NCI-H345 (cell line): Measurements from ENCODE around the gene NPHP4.

Source experiments
- DNase-seq: peaks from one replicate; lab custom pipeline; 2025; lab: John Stamatoyannopoulos, UW

NPHP4 gene

DNA sequence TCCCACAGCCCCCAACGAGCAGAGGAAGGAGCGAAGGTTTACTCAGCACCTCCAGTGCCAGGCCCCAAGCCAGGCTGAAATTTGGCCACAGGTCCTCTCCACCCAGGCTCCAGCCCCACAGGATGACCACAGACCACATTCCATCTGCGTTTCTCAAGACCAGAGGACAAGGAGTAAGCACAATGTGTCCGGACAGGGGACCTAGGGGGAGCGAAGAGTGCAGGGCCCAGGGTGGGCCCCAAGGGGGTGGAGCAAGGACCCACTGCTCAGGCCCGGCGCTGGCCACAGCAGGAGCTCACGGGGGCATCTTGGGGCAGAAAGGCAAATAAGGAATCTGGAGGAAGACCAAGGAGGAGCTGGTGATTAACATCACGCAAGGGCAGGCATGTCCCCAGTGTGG, 100.5 kb downstream of the NPHP4 start:
- DNase-seq: no peak

DNA sequence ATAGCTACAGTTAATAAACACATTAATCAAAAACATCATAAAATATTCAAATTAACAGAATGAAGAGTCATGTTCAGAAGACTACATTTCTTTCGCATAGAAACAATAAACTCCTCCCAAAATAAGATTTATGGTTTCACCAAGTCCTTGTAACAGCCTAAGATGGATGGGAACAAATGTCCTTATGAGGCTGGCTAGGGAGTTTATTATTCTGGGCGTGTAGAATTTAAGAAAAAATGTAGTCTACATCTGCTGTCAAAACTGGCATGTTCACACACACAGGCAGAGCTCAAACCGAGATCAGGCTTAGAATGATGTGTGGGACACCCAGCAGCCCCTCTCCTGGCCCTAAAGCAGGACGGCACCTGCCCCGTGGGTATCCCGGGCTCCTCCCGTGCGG, 101.1 kb downstream of the NPHP4 start:
- no peak for DNase-seq

DNA sequence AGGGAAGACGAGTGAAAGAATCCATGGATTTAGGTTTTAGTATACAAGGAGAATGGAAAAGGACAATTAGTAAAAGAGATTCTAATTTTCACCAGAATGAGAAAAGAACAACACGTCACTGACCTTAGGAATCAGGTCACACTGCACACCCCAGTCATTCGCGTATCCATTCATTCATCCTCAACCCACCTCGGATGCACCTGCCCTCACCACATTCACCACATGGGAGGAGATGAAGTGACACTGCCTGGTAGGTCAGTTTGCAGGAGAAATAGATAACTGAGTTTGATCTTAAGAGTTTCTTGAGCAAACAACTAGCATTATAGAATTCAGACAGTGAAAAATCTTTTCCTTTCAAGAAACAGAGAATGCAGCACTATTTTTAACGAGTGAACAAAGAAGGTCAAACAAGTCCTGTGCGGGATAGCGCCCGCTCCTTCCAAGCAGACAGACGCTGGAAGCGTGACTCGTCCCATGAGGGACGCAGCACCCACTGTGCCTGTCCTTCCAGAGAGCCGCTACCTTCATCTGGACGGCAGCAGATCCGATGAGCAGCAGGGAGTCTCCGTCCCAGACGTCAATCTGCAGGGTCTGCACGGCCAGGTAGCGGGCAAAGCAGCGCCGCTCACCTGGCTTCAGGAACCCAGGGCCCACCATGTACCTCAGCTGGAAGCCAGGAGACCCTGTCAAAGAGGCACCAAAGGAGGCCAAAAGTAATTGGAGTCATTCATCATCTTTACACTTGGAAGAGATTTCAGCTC, 101.7 kb downstream of the NPHP4 start:
- DNase-seq: no peak

DNA sequence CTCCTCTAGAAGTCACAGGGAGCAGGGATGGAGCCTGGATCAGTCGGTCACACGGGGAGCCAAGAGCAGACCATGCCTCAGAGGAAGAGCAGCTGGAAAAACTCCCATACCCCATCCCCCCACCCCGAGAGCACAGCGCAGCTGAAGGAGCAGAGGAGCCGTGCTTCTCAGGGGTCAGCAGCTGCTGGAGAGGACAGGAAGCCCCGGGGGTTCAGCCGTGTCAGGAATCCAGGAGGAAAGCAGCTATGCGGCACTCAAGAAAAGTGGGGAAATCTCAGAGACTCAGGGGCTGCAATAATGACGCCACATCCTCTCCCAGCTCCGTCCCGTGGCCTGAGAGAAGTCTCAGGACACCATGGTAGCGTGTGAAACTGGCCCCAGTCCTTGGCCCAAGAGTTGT, 102.3 kb downstream of the NPHP4 start:
- DNase-seq: no peak

DNA sequence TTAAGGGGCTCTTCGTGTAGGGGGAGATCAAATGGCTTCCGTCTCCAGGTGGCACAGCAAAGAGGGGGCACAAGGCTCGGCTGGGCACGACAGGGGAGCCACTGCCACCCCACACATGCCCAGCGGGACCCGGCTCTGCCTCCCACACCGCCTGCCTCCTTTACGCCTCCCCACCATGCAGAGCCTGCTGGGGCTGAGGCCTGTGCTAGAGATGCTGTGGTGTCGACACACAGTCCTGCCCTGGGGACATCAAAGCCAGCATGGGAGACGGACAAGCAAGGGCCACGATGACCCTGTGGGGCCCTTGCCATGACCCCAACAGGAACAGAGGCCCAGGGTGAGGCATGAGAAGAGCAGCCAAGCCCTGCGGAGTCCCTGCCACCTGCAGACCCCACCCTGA, 102.8 kb downstream of the NPHP4 start:
- DNase-seq: no peak

DNA sequence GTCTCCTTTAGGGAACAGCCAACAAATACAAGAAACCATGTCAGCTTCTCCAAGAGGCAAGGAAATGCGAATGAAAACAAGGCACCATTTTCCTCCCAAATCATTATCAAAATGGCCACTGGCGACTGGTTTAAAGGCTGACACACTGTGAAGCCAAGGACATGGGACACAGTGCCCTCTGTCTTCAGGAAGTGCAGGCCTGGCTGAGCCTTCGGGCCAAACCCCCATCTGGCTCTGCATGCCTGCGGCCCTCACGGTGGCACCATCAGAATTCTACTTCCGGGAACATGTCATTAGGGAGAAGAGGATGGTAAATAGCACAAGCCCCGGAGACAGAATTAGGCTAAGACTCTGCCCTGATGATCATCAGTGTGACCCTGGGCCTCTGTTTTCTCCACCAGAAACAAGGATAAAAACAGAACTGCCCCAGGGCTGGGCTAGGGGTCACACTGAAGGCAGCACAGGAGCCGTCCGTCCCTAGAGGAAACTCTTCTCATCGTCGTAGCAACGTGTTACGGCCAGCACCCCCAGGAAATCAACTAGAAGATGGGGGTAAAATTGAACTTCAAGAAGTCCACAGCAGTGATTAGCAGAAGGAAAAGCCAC, 103.5 kb downstream of the NPHP4 start:
- no peak for DNase-seq

DNA sequence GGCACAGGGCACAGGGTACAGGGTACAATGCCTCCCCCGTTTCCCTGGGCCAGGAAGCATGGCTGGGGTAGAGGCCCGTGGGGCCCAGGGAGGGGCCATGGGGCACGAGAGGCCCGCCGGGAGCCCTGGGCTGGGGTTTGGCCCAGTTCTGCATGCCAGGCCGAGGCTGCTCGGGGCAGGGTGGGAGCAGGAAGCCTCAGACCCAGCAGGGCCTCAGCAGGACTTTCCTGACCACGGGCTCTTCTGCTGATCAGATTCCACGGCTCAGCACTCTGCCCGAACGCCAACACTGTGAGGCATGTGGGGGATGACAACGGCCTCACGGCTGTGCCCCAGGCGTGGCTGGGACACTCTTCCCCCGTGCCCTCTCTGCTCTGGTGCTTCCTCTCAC, 104.3 kb downstream of the NPHP4 start:
- DNase-seq: no peak

DNA sequence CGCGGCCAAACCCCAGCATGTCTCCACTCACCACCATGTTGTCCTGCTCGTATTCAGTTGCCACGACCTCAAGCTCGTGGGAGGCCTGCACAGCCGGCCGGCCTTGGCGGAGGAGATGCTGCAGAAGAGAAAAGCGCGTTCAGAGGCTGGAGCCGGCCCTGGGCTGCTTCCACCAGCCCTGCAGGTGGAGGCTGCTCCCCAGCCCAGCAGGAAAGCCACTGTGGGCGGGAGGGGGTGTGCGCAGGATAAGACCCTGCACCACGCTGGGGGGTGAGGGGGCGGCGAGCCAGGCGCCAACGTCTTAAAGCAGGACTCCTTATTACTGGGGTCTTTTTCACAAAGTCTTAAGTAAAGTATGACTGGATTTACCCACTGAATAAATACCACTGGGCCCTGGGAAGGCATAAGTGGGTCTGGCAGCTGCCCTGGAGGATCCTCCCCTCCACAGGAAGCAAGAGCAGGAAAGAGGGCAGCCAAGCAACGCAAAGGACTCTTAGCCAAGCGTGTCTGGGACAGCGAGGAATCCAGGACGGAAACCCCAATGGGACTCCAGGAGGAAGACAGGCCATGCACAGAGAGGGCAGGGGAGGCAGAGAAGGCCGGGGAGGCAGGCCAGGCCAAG, 104.8 kb downstream of the NPHP4 start:
- DNase-seq: no peak

DNA sequence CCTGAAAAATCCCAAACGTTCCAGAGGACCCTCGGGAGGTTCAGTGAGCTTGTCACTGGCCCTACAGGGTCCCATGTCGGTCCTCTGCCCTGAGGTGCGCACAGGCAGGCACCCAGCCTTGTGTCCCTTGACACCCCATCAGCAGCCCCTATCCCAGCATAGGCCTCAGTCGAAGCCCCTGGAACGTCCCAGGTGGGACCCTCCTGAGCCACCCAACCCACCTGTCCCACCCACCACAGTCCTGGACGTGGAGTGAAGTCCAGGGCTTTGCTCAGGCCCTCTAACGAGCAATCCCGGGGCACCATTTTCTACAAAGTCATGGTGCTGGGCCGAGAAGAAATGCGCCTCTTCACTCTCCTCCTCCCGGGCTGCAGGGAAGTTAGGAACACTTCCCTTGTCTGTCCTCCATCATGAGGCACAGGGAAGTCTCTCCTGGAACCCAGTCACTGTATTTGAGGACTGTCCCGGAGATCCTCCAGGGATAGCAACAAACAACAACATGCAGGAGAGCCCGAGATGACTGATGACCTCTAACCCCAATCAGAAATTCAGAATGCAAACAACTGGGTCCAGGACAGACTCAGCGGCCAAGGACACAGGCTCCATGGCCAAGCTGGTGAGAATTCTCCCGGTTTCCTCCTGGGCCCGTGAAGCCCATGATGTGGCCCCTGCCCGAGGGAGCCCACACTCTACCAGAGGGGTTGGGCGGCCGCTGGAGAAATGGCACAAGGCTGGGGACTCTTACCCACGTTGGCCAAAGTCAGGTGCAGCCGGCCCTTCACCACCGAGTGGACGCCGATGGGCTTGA, 105.5 kb downstream of the NPHP4 start:
- no peak for DNase-seq

DNA sequence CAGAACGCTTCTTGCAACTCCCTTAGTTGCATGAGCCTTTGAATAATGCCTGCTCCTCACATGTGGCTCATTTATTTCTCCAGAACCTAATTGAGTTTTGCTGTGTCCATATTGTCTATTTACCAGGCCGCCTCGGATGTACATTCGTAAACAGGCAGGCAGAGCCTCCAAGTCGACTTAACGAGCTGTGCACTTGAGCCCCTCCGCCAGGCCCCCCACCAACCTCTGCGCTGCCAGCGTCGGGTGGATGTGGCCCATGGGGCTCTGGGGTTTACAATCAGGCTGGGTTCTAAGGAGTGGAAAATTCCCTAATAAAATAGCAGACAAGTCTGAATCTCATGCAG, 106.1 kb downstream of the NPHP4 start:
- DNase-seq: no peak

DNA sequence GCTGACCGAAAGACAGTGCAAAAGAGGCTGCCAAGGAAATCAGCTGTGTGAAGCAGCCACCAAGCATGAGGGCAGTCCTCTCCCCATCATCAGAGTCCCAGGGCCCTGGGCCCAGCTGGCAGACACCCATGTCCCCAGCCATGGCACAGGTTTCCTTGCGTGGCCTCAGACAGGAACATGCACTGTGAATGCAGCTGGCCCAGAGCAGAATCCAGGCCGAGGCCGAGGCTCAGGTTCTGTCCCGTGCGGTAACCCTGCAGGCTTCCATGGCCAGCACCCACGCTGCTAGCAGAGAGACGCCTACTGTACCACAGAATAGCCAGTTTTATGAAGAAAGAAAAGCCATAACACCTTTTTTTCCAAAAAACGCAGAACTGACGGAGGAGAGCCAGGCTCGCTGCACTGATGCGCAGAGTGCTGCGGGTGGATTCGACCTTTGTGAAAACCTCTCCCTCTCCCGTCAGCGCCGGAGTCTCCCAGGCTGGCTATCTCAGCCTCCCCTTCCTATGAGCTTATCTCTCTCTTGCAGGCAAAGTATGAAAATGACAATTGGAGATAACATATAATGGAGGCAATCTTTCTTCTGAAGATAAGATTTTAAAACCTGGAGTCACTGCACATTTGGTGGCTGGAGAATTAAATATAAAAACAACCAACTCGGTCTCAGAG, 106.6 kb downstream of the NPHP4 start:
- DNase-seq: no peak

DNA sequence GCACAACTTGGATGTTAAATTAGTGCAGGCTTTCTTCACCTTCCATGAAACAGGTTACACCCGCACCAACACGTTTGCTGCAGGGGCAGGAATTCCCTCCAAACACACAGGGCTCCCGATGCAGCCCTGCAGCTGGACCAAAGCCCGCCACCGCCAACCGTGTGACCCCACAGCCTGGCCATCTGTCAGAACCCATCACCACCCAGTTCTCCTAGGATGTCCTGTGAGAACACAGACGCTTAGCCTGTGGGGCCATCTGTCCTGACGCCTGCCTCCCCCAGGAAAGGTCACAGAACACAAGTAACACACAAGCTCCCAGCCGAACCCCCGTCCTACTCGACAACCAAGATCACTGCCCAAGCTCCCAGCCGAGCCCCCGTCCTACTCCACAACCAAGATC, 108.1 kb downstream of the NPHP4 start:
- no peak for DNase-seq

DNA sequence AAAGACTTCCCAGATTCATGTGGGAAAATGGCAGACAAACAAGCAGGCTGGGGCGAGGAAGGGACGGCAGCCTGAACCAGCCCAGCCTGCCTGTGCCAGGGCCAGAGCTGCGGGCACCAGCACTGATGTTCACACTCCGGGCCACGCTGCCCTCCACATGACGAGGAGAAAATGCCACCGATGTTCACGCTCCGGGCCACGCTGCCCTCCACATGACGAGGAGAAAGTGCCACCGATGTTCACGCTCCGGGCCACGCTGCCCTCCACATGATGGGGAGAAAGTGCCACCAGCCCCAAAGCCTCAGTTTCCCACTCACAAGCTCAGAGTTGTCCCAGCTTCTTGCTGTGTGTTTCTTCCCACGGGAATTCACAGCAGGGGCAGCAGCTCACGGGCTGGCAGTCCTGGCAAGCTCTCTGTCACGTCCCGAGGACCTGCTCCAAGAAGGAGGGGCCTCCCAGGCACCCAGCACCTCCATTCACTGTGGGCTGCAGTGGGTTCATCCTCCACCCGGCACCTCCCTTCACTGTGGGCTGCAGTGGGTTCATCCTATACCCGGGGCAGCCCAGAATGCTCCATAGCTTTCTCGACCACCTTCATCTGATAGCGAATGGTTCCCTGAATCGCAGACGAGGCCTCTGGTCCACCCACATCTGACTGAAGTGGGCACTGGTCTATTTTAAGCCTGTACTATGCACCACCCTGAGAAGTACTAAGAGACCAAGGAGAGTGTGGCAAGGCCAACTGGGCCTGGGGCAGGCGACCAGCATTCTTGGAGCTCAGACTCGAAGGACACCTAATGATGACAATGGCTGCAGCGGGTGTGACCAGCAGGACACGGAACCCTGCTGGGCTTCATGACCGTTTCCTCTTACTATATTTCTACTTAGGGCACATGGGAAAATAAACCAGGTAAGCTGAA, 108.8 kb downstream of the NPHP4 start:
- DNase-seq: no peak

DNA sequence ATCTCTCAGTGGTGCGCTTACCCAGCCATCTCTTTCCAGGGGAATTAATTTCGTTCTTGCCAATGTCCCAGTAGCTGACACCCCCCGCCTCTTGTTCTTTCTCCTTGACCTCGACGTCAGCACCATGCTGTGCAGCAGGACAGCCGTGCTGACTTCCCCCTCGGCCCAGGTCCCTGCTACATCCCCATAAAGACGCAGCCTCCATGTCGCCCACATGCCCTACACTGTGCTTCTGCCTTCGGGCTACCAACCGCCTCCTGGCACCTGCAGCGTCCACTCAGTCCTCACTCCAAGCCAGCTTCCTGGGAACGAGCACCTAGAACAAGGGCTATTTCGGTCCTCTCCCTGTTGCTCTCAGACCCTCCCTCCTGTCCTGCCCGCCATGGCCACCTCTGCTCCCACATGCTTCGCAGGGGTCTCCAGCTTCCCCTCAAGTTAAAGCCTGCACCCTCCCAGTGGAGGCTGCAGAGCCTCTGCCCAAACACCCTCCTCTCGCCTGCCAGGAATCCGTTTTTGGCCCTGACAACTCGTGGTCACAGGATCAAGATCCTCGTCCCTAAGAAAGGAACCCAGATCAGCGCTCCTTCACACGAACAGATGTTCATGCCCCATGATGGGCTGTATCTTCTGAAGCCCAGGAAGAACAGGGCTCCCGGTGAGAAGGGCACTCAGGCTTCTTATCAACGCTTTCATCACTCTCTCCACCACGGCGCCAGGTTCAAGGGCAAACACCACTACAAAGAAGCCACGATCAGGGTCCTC, 109.7 kb downstream of the NPHP4 start:
- DNase-seq: no peak

DNA sequence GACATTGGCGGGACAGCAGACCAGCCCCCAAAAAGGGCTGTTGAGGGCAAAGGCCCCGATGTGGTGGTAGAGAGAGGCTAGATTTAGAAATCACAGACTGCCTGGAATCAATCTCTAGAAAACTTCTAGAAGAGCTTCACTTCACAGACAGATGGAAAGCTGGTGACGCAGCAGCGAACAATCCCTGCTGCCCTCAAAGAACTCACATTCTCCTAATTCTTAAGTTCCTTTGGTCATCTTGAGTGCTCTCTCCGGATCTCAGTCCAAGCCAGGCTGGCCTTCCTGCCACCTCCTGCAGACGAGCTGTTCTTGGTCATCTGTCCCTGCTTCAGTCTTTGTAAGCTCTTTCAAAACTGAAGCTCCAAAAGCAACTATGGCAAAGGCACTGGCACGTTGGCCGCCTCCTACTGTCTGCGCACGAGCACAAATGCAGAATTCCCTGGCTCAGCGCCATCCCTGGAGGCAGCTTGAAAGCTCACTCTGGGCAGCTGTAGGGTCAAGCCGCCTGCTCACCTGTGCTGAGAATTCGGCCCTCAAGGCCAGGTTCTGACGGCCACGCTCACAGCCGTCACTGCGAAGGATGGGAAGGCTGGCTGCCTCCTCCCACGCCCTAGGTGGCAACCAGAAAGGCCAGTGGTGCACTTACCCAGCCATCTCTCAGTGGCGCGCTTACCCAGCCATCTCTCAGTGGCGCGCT, 110.6 kb downstream of the NPHP4 start:
- DNase-seq: no peak

DNA sequence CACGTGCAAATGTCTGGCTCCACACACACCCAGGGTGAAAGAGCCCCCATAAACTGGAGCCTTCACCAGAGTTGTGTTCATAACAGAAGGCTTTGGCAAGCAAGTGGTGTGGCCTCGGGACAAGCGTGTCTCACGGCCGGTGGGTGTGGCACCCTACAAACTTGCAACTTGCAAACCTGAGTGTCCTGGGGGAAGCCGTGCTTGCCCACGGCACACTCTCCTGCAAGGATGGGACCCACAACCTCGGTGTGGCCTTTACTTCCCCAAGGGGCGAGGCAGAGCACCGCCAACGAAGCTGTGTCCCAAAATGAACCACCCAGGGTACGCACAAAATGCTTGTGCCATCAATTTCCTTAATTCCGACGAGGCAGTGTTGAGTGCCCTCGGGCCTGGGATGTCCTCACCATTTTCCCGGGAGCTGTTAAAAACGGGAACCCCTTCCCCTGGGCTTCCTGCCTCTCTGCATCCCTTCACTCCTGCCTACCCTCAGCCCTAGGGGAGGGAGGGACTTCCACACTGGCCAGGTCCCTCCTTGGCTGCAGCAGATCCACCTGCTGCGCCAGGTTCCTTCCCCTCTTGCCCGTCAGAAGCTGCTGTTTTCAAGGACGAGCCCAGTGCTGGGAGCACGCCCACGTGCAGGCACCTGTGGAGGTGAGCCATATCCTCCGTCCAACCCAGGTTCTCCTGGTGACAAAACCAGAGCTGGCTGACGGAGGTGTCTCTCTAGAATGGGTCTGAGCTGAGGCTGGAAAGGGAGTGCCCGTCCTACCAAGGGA, 111.4 kb downstream of the NPHP4 start:
- no peak for DNase-seq

DNA sequence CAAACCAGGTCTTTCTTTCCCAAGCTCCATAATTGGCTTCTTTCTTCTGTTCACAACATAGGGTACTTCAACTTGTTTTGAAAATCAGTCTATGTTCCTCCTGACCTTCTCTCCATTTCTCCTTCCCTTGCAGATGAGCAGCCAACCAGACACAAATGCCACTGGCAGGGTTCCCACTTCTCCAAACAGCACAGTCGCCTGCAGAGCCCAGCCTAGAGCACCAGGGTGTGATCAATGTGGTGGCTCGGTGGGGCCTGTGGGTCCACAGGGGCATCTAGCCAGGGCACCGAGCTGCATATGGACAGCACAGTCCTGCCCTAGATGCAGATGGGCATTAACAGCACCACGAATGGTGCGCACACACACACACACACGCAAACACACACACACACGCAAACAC, 112.8 kb downstream of the NPHP4 start:
- no peak for DNase-seq

DNA sequence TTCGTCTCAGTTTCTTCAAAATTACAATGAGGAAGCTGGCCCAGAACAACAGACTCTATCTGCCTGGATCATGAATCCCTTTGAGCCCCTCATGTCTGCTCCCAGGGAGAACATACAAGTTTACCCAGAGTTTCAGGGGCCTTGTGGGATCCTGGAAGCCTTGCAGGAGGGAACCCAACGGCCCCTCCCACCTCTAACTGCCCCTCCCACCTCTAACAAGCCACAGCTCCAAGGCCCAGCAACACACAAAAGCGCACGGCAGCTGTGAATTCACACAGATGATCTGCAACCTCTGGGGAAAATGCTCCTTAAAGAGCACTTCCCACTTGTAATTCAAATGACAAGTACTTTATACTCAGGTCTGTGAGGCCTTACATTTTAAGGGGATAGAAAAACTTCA, 113.3 kb downstream of the NPHP4 start:
- no peak for DNase-seq
